ENCODE data around the gene CRISPLD2.

The CRISPLD2 gene

GRCh38 chr16:84800158-84800978 lies 19.4 kb upstream of the CRISPLD2 start:
- no peak for DNase-seq (ENCODE audit: low spot score)

- no peak for DNase-seq (ENCODE audit: low spot score)
Measured at GRCh38 chr16:84803146-84803545, 16.6 kb upstream of the CRISPLD2 start.

- no peak for DNase-seq (ENCODE audit: low spot score)
Measured at GRCh38 chr16:84804326-84804725, 15.5 kb upstream of the CRISPLD2 start.

- DNase-seq (ENCODE audit: low spot score) = no peak
Measured at GRCh38 chr16:84806256-84806889, 13.4 kb upstream of the CRISPLD2 start.

GRCh38 chr16:84806890-84807258 lies 12.9 kb upstream of the CRISPLD2 start:
- DNase-seq (ENCODE audit: low spot score) = no peak

- no peak for DNase-seq (ENCODE audit: low spot score)
Measured at GRCh38 chr16:84807776-84808175, 12.0 kb upstream of the CRISPLD2 start.

GRCh38 chr16:84808826-84809225 lies 11.0 kb upstream of the CRISPLD2 start:
- no peak for DNase-seq (ENCODE audit: low spot score)

- no peak for DNase-seq (ENCODE audit: low spot score)
Measured at GRCh38 chr16:84810518-84811273, 9.1 kb upstream of the CRISPLD2 start.

- DNase-seq (ENCODE audit: low spot score) = no peak
Measured at GRCh38 chr16:84811529-84811928, 8.3 kb upstream of the CRISPLD2 start.

GRCh38 chr16:84813141-84813934 lies 6.4 kb upstream of the CRISPLD2 start:
- no peak for DNase-seq (ENCODE audit: low spot score)

- DNase-seq (ENCODE audit: low spot score) = no peak
Measured at GRCh38 chr16:84815462-84815861, 4.3 kb upstream of the CRISPLD2 start.

- DNase-seq (ENCODE audit: low spot score) = no peak
Measured at GRCh38 chr16:84816023-84816422, 3.8 kb upstream of the CRISPLD2 start.

GRCh38 chr16:84816485-84816884 lies 3.3 kb upstream of the CRISPLD2 start:
- DNase-seq (ENCODE audit: low spot score) = no peak

- no peak for DNase-seq (ENCODE audit: low spot score)
Measured at GRCh38 chr16:84817206-84817605, 2.6 kb upstream of the CRISPLD2 start.

- no peak for DNase-seq (ENCODE audit: low spot score)
Measured at GRCh38 chr16:84817613-84818012, 2.2 kb upstream of the CRISPLD2 start.

GRCh38 chr16:84818133-84818532 lies 1.7 kb upstream of the CRISPLD2 start:
- no peak for DNase-seq (ENCODE audit: low spot score)

- no peak for DNase-seq (ENCODE audit: low spot score)
Measured at GRCh38 chr16:84818989-84819643, 669 bp upstream of the CRISPLD2 start.

GRCh38 chr16:84820305-84820684 lies 510 bp downstream of the CRISPLD2 start:
- no peak for DNase-seq (ENCODE audit: low spot score)

GRCh38 chr16:84820771-84821170 lies 986 bp downstream of the CRISPLD2 start:
- no peak for DNase-seq (ENCODE audit: low spot score)

GRCh38 chr16:84821179-84821578 lies 1.4 kb downstream of the CRISPLD2 start:
- no peak for DNase-seq (ENCODE audit: low spot score)

Measured in germinal center (tissue), 1 donor.